Natural killer cell (primary cell): ENCODE results near the gene ARL14EP. TPM values are rescaled to one million over a fixed set of nuclear protein-coding genes. Genes with fewer than 3 reads are reported as not detected.

Experiments
- ATAC-seq, 3 donors: fragments of 150-1000 bp in 2 of 3; fragments of 200-7000 bp in 1 of 3; cut with Tn5 transposase; 1 replicate in 1 of 3; 2 replicates in 2 of 3; pipeline ENCODE4 v1.10.0; 2021; ENCODE audit warnings: mild to moderate bottlenecking in 2 of 3, moderate library complexity in 2 of 3
- DNase-seq, 2 donors: peaks; one replicate each; pipeline versions ENCODE4 v3.0.0 to v3.0.0-alpha.2; 2013 to 2021; ENCODE audit warnings: mixed read lengths in 1 of 2
- H3K27ac ChIP-seq: one replicate; pipeline ENCODE4 v1.5.1; 2013; ENCODE audit warnings: mild to moderate bottlenecking, low read length
- H3K27me3 ChIP-seq: one replicate; pipeline ENCODE4 v1.6.1; 2013; ENCODE audit warnings: low read length; ENCODE audit not compliant: control insufficient read depth, insufficient read depth
- H3K36me3 ChIP-seq: one replicate; pipeline ENCODE4 v1.6.1; 2013; ENCODE audit warnings: low read length; ENCODE audit not compliant: control insufficient read depth, insufficient read depth
- H3K4me1 ChIP-seq: one replicate; pipeline ENCODE4 v1.6.1; 2013; ENCODE audit warnings: low read length; ENCODE audit not compliant: control insufficient read depth, insufficient read depth
- H3K4me3 ChIP-seq: one replicate; pipeline ENCODE4 v1.5.1; 2013; ENCODE audit warnings: low read length
- H3K9me3 ChIP-seq: one replicate; pipeline ENCODE4 v1.6.1; 2013; ENCODE audit warnings: low read length; ENCODE audit not compliant: control insufficient read depth, insufficient read depth
- H3K27ac Mint-ChIP-seq, 2 donors: one replicate each; pipeline ENCODE4 v1.8.0; 2022; ENCODE audit warnings: mild to moderate bottlenecking in 2 of 2, mixed read lengths in 2 of 2, moderate library complexity in 1 of 2
- H3K27me3 Mint-ChIP-seq, 2 donors: one replicate each; pipeline ENCODE4 v1.8.0; 2022; ENCODE audit warnings: low read depth in 2 of 2, mixed read lengths in 2 of 2
- H3K36me3 Mint-ChIP-seq: one replicate; pipeline ENCODE4 v1.8.0; 2022; ENCODE audit warnings: mixed read lengths
- H3K4me1 Mint-ChIP-seq, 2 donors: one replicate each; pipeline ENCODE4 v1.8.0; 2022; ENCODE audit warnings: mixed read lengths in 2 of 2
- H3K4me3 Mint-ChIP-seq: one replicate; pipeline ENCODE4 v1.8.0; 2022; ENCODE audit warnings: mild to moderate bottlenecking, moderate library complexity, mixed read lengths
- H3K9me3 Mint-ChIP-seq, 2 donors: one replicate each; pipeline ENCODE4 v1.8.0; 2022; ENCODE audit warnings: mixed read lengths in 2 of 2
- whole genome bisulfite sequencing: methylation state at CpG from one replicate; pipeline ENCODE4 v1.1.7; 2013; ENCODE audit warnings: missing lambda C conversion rate; ENCODE audit not compliant: insufficient coverage; 5-methylcytosine and 5-hydroxymethylcytosine counted together
- intact Hi-C: fragments of 100-400 bp; cut with micrococcal nuclease; formaldehyde crosslinking; loops from one replicate; pipeline ENCODE4 v1.14.2; 2022
- total RNA-seq, 4 donors: library from RNA; stranded (reverse); fragments of 120-200 nt in 1 of 4; gene quantifications; one replicate each; pipeline versions ENCODE4 v1.2.3 to v1.2.4, GENCODE V29; 2013 to 2022
- TF ChIP-seq, protein P1 (sequence below): fragments of 200-600 bp; IDR thresholded peaks from one replicate; pipeline ENCODE4 v1.8.0; 2022; ENCODE audit warnings: antibody characterized with exemption

Gene ARL14EP
- total RNA-seq, 3 donors from 2014 or later (not counting 1 experiment from before 2014, with no cell fraction given) = 22.7 to 41.9 (median 22.8) TPM

DNA sequence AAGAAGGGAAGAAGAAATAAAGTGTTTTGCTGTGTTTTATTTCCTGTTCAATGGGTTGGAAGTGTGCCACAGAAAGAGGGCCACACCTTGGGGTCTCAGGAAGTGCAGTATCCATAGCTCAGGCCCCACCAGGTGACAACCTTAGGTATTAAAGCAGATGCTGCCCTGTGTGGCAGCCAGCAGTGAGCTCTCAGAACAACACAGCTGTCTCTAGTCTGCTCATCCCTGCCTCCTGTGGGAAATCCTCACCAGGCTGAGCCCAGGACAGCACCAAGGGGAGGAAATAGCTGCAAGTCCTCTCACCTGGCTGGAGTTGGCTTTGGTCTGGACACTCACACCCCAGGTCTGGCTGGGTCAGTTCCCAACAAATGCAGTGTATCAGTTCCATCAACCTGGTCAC lies 25.1 kb downstream of the ARL14EP start:
- DNase-seq (no peak), ATAC-seq (no peak)
- Mint-ChIP-seq H3K36me3 (no peaks in the 10 kb centered on the region), H3K27ac (no peak overlapping the region), H3K4me1 (peaks cover under 1 to 10% of the 10 kb centered on the region in 2 donors), H3K4me3 (no peak overlapping the region), H3K27me3 (peaks cover 0 to 6% of the 10 kb centered on the region in 2 donors), H3K9me3 (no peaks in the 10 kb centered on the region)
- H3K9me3 ChIP-seq = no peaks in the 10 kb centered on the region
- H3K27ac ChIP-seq = no peak overlapping the region
- TF ChIP-seq, protein P1, sequence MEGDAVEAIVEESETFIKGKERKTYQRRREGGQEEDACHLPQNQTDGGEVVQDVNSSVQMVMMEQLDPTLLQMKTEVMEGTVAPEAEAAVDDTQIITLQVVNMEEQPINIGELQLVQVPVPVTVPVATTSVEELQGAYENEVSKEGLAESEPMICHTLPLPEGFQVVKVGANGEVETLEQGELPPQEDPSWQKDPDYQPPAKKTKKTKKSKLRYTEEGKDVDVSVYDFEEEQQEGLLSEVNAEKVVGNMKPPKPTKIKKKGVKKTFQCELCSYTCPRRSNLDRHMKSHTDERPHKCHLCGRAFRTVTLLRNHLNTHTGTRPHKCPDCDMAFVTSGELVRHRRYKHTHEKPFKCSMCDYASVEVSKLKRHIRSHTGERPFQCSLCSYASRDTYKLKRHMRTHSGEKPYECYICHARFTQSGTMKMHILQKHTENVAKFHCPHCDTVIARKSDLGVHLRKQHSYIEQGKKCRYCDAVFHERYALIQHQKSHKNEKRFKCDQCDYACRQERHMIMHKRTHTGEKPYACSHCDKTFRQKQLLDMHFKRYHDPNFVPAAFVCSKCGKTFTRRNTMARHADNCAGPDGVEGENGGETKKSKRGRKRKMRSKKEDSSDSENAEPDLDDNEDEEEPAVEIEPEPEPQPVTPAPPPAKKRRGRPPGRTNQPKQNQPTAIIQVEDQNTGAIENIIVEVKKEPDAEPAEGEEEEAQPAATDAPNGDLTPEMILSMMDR = no peak
- intact Hi-C loops = loop anchor here (5.0 kb wide), 1 partner anchor 1659 kb away; no protein-coding TSS in a partner anchor
- no peak overlapping the region for H3K4me3 ChIP-seq
- no peaks in the 10 kb centered on the region for H3K4me1 ChIP-seq
- H3K36me3 ChIP-seq = no peaks in the 10 kb centered on the region
- no peaks in the 10 kb centered on the region for H3K27me3 ChIP-seq

- 94% methylated on average over 3 of the region's 3 CpGs for WGBS
These were observed 27.0 kb downstream of the ARL14EP start for GRCh38 chr11:30349885-30350284.

GRCh38 chr11:30350384-30350783 lies 27.5 kb downstream of the ARL14EP start:
- WGBS = 86% methylated on average over 2 of the region's 3 CpGs
- no peak overlapping the region for H3K27ac Mint-ChIP-seq
- intact Hi-C loops = no loop called here

More at GRCh38 chr11:30349885-30350284, 27.0 kb downstream of the ARL14EP start:
- no peak overlapping the region for H3K4me3 Mint-ChIP-seq
- ATAC-seq (no peak), DNase-seq (no peak)
- intact Hi-C loops = loop anchor here (5.0 kb wide), 1 partner anchor 1657 kb away; no protein-coding TSS in a partner anchor
- Histone ChIP-seq H3K4me1 (no peaks in the 10 kb centered on the region), H3K9me3 (no peaks in the 10 kb centered on the region), H3K4me3 (no peak overlapping the region), H3K27me3 (no peaks in the 10 kb centered on the region), H3K27ac (no peak overlapping the region), H3K36me3 (no peaks in the 10 kb centered on the region)
- no peaks in the 10 kb centered on the region for H3K9me3 Mint-ChIP-seq
- H3K36me3 Mint-ChIP-seq = no peaks in the 10 kb centered on the region
- TF ChIP-seq, protein P1 = no peak
- no peak overlapping the region for H3K27ac Mint-ChIP-seq
- H3K27me3 Mint-ChIP-seq = peaks cover 0 to 8% of the 10 kb centered on the region in 2 donors
- H3K4me1 Mint-ChIP-seq = peaks cover 0 to 9% of the 10 kb centered on the region in 2 donors

More at GRCh38 chr11:30350384-30350783, 27.5 kb downstream of the ARL14EP start:
- Histone ChIP-seq H3K27ac (no peak overlapping the region), H3K36me3 (no peaks in the 10 kb centered on the region), H3K4me3 (no peak overlapping the region), H3K27me3 (no peaks in the 10 kb centered on the region), H3K9me3 (no peaks in the 10 kb centered on the region), H3K4me1 (no peaks in the 10 kb centered on the region)
- Mint-ChIP-seq H3K9me3 (no peaks in the 10 kb centered on the region), H3K4me3 (no peak overlapping the region), H3K36me3 (no peaks in the 10 kb centered on the region), H3K4me1 (peaks cover 0 to 9% of the 10 kb centered on the region in 2 donors), H3K27me3 (peaks cover 0 to 8% of the 10 kb centered on the region in 2 donors)
- TF ChIP-seq, protein P1 = no peak
- ATAC-seq (no peak), DNase-seq (no peak)
